ENCODE data around the gene CDS2.
A peak's percentile ranks its signal among the peaks of the same experiment; 100 is the strongest.

The CDS2 gene

DNA sequence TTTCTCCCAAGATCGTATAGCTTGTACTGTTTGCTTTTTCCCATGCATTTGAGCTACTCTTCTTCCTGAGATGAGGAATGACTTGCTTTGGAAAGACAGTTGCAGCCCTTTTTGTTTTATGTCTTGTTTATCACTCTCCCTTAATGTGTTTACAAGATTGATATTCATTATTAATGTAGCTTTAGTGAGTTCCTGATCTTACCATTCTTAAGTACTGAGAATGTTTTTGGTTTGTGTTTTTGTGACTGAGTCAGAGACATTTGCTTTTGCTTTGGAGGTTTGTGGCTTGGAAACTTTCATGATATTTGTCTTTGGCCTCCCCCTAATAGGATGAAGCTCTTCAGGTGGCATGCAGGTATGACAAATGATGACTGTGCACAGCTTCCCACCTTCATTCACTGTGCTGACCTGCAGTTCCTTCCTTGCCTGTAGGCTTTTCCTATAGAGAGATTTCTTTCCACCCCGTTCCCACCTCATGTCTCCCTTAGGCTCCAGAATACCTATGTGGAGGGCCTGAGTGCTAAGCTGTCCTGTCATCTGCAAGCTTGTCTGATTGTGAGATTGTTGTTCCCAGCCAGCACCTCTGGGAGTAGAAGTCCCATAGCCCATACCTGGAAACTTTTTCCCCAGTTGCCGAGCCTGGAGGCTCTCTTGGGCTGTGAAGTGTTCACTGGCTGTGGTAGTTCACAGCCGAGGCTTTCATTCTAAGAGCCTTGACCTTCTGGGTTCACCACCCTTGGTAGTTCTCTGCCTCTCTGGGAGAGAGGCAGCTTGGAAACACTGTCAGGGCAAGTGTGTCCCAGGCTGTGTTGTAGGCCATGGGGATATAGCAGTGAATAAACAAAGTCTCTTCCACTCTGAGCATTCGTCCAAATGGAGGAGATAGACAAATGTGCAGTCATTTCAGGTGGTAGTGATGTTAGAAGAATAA lies 27.1 kb downstream of the CDS2 start:
- no peak for DNase-seq

GRCh38 chr20:5154543-5154925 lies 27.7 kb downstream of the CDS2 start:
- no peak for DNase-seq

- no peak for DNase-seq
Observed at GRCh38 chr20:5155404-5155803, 28.6 kb downstream of the CDS2 start.

GRCh38 chr20:5156675-5157448 lies 30.1 kb downstream of the CDS2 start:
- no peak for DNase-seq

DNA sequence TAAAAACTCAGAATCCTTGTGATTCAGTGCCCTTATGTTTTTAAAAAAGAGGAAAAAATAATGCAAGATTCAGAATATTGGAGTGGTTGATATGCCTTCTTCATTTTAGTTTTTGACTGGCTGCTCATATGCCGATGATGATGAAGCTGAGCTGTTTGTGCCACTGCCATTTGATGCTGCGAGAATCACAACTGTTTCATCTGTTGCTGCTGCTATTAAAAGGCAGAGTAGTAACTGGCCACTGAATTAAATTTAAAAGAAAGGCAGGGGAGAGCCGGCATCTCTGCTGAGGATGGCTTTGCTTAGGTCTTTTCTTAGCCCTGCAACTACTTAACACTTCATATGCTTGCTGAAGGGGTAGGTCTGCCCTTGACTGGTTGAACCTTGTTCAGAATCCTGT lies 33.1 kb downstream of the CDS2 start:
- DNase-seq: no peak

DNA sequence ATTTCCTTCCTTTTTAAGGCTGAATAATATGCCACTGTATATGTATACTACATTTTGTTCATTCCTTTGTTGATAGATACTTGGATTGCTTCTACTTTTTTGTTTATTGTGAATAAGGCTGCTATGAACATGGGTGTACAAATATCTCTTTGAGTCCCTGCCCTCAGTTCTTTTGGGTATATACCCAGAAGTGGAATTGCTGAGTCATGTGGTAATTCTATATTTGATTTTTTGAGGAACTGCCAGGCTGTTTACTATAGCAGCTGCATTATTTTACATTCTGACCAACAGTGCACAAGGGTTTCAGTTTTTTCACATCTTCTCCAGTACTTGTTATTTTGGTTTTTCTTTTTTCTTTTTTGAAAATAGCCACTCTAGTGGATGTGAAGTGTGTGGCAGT lies 34.1 kb downstream of the CDS2 start:
- no peak for DNase-seq

DNA sequence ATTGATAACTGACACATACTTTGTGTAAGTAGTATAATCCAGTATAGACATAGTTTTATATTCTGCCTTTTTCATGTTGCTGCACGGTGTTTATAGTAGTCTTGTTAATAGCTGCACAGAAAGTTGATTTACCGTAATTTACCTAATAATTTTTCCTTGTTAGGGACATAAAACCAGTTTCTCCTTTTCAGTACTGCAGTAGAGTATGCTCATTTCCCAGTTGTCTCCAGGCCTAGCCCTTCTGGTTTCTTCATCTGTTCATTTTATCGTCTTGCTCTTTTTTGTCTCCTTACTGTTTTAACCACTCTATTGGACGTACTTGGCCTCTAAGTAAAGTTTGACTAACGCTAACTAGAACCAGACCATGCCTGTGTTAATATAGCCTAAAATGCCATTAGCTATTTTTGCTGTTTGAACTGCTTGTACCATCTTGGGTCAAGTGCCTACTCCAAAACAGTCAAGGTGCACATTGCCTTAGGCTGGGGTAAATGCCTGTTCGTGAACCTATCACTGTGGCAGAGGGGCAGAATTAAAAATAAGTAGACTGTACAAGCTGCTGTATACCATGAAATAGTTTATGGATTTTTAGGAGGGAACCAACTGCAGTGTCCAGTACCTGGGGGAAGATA lies 34.8 kb downstream of the CDS2 start:
- DNase-seq: no peak

DNA sequence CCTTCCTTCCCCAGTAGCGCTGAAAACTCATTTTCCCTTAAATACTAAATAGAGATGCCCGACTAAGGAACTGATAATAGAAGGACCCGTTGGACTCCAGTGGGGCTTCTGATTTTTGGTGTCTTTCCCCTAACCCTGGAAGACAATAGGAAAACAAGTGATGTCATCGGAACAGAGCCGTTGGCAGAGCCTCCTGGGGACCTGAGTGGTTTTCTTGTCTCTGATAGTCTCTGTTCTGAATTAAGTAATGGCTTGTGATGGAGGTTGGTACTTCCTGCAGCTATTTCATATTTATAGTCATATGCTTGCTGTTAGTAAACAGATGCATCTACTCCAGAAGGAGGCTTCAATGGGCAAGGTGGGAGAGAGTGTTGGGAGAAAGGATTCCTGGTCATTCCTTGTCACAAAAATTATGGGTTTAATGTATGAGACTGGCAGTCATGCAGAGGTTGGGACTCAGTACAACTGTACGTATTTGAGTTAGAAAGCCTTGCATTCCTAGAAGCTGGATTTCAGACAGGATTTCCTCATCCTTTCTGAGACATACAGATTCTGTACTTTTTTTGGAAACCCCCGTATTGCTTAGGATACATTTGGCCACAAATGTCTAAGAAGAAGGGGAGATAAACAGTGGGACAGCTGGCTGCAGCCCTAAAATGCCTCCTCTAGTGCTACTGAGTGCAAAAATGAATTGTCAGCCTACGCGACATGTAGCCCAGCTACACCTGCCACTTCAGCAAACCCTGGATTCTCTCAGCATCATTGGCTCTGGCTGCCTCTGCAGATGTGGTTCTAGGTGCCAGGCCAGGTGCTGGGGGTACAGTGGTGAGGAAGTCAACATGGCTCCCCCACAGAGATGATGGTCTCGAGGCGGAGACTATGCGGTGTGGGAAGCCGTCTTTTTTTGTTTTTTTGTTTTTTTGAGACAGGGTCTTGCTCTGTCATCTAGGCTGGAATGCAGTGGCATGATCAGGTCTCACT lies 38.1 kb downstream of the CDS2 start:
- no peak for DNase-seq

- DNase-seq: peak; percentile 65
Observed at GRCh38 chr20:5168651-5169396, 42.0 kb downstream of the CDS2 start.

DNA sequence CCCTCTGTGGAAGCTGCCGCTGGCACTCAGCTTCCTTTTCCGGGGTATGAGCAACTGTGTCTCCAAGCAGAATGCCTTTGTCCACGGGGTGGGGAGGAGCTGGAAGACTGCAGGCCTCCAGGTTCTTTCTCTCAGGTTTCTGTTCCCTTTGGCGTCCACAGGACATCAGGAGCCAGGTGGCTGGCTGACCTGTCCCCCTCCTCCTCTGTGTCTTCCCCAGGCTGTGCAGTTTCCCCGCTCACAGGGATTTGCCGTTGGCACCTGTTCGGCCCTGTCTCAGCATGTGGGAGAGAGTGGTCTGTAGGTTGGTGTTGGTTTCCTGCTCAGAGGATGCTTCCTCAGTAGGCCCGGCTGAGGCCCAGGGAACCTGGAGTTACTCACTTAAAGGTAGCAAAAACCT lies 43.5 kb downstream of the CDS2 start:
- no peak for DNase-seq

DNA sequence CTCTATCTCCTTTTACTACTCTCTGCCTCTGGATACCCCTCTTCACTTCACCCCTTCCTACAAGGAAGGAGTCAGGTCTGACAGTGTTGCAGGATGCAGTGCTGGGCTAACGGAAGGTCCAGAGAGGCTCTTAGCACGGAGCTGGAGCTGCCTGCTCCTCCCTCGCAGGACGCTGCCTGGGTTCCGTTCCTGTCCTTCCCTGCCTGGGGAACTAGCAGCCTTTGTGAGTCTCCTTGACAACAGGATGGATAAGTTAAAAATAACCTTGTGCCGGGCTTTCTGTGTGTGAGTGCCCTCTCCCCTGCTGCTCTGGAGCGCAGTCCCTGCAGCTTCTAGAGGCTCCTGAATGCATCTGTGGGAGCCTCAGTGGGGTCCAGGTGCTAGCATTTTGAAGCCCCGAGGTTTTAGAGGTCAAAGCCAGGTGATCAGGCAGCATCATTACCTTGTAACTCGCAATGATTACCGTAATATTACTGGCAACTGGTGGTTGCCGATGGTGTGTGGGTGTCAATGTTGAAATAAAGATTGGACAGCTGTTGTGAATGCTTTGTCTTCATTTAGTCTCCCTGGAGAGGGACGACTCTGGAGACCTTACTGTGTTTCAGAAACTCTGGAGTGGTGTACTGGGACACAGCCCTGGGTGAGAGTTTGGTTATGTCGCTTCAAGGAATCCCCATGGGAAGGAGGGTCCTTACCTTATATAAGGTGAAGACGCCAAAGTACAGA lies 44.4 kb downstream of the CDS2 start:
- no peak for DNase-seq

- DNase-seq: no peak
Observed at GRCh38 chr20:5171790-5172164, 45.0 kb downstream of the CDS2 start.

- no peak for DNase-seq
Observed at GRCh38 chr20:5172167-5172601, 45.4 kb downstream of the CDS2 start.

DNA sequence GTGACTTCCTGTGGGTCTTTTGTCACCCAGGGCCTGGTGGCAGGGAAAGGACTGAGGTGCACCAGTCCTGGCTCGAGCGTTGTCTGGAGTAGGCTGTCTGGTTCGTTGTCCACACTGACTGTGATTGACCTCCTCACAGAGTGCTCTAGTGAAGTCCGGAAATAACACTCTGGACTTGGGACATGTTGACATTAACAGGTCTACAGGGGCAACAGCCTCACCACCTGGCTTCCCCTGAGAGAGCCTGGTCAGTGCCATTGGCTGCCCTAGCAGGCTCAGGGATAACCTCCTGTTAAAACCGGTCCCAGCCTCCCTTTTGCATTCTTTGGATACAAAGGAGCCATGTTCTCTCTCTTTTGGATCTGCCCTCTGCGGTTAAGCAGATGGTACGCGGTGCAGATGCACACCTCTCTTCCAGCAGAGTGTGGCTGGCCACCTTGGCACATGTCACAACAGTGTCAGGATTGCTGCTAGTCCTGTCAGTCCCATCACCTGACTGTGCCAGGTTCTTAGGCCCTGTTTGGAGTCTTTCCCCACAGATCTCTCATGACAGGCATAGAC lies 46.2 kb downstream of the CDS2 start:
- DNase-seq: no peak

DNA sequence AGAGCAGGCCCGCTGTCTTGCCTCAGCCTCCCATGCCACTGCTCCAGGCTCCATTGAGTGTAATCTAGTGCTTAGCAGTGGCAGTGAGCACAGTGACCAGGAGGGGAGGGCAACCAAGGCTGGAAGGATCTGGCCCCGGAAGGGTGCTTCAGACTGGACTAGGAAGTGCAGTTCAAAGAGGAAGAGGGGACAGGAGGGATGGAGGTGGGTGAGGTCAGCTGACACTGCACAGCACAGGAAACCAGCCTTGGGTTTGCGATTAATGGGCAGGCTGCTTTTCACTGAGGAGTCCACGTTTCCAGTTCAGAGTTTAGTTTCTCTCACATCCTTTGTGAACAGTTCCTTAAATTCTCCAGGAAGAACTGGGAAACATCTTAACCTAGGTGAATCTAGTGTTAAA lies 46.9 kb downstream of the CDS2 start:
- DNase-seq: no peak

DNA sequence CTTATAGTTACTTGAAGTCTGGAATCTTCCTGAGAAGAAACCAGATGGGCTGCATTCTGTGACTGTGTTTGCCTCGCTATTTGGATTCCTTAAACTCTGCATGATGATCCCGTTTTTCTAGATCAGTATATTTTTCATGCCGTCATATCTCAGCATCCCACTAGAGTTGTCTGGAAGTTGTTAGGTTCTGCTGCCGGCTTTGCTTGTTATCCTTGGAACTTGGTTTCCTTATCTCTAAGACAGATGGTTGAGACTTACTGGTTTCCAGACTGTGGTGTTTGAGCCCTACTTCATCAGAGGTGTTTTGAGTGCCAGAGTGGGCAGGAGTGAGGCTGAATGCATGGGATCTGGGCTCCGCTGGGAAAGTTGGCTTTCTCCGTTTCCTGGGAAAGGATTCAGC lies 50.3 kb downstream of the CDS2 start:
- no peak for DNase-seq

DNA sequence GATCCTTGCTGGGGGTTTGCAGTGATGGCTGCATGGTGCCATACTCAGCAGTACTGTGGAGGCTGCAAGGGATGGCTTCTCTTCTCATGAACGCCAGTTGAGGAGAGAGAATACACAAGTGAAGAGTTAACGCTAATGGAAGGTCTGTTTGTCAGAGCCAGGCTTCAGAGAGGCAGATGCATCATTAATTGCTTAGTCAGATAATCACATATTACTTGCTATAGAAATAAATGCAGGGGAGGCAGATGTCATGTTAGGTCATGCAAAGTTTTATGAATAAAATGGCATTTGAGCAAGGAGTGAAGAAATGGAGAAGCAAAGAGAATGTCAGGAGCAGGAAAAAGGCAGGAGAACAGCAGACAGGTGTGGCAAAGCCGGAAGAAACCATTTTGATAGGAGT lies 51.2 kb downstream of the CDS2 start:
- DNase-seq: no peak

DNA sequence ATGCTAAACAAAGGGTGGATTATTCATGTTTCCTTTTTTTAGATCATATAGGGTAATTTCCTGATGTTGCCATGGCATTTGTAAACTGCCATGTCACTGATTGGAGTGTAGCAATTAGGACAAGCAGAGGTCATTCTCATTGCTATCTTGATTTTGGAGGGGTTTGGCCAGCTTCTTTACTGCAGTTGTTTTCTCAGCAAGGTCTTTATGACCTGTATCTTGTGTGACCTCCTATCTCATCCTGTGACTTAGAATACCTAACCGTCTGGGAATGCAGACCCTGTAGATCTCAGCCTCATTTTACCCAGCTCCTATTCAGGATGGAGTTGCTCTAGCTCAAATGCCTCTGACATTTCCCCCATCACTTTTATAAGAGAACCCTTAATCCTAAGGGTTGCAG lies 53.6 kb downstream of the CDS2 start:
- DNase-seq: no peak

GRCh38 chr20:5180933-5181332 lies 54.1 kb downstream of the CDS2 start:
- DNase-seq: no peak

- DNase-seq: no peak
Observed at GRCh38 chr20:5181492-5181891, 54.7 kb downstream of the CDS2 start.

DNA sequence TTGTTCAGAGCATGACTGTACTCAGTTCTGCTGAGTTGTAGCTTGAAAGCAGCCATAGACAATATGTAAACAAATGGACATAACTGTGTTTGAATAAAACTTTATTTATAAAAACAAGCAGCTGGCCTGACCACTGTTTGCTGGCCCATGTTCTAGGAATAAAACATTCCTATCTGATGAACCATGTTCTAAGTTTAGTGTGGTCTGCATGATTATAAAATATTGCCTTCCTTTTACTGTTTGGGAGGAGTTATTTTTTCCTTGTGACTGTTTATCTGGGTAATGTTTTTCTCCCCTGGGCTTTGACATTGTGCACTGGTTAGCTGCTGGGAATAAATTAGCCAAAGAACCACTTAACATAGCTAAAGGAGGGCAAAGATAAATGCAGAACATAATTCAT lies 55.1 kb downstream of the CDS2 start:
- no peak for DNase-seq
